ENCODE data around the gene PRMT3.
"Not testable (repeated sequence)": the region's sequence is repeated elsewhere in the genome, so short reads cannot be mapped to it uniquely, and the experiment has no call there.

Gene PRMT3

GRCh38 chr11:20457934-20458680, 70.6 kb downstream of the PRMT3 start:
- no peak for DNase-seq

- no peak for DNase-seq
These were observed 71.6 kb downstream of the PRMT3 start for GRCh38 chr11:20458905-20459632.

DNA sequence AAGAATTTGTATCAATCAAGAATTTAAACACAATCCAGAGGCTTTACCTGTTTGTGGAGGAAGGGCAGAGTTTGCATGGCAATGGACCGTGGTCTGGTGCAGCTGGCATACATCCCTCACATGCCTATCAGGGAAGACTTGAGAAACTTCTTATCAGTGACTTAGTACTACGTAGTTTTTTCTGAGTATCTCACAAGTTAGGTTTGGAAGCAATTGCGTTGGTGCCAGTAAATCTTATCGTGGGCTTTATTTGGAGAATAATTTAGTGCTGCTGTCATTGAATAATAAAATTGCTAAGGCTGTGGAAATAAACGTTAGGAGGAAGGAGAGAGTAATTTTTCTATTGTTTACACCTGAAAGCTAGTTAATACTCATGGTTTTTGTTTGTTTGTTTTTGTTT, 72.3 kb downstream of the PRMT3 start:
- DNase-seq, result no peak

DNA sequence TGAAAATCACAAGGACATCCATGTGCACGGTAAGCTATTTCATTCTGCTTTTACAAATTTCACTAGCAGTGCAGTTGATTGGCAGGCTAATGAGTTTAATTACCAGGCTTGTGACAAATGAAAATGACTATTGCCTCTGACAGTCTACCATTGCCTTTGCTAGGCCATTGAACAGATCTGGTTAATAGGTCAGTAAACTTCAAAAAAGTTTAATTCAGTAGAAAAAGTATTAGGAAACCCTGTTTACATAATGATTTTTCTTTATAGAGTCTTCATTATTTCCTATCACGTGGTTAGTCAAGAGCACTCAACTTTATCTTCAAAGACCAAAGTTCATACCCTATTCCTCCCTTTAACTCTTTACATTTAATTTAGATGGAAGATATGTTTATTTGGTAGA, 77.0 kb downstream of the PRMT3 start:
- DNase-seq, result no peak

DNA sequence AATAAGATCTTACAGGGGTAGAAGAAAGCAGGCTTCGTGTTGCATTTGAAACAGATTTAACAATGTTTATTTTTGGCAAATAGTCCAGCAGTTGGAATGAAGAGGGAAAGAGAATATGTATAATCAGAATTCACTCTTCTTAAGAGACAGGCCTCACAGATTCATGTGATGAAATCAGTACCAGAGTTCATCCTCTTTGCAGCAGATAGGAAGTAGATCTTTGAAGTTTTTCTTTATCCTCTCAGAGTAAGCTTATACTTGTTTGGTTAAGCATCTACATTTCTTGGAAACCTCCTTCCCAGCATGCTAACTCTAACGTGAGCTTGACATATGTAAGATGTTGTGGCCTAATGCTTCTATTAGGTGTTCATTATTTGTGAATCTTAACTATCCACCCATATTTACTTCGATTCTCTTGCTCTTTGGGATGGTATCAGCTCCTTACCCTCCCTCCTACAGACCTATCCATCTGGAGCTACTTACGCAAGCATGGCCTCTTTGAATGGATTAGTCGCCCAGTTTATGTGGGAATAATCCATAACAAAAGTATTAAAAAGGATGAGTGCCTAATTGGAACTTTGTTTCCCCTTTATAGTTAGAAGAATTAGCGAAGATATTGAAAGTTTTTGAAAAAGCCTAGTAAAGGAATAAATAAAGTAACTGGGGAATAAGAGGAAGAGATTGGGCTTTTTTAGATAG, 80.1 kb downstream of the PRMT3 start:
- DNase-seq, result no peak

DNA sequence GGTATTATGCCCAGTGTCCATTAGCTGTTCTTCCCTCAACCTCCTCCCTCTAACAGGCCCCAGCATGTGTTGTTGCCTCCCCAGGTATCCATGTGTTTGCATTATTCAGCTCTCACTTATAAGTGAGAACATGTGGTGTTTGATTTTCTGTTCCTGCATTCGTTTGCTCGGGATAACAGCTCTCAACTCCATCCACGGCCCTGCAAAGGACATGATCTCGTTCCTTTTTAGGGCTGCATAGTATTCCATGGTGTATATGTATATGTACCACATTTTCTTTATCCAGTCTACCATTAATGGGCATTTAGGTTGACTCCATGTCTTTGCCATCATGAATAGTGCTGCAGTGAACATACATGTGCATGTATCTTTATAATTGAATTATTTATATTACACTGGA, 82.8 kb downstream of the PRMT3 start:
- DNase-seq, result no peak

- DNase-seq, result not testable (repeated sequence)
These were observed 84.4 kb downstream of the PRMT3 start for GRCh38 chr11:20471929-20472328.

- no peak for DNase-seq
These were observed 86.8 kb downstream of the PRMT3 start for GRCh38 chr11:20474176-20474881.

- DNase-seq, result no peak
These were observed 87.5 kb downstream of the PRMT3 start for GRCh38 chr11:20474882-20475517.

DNA sequence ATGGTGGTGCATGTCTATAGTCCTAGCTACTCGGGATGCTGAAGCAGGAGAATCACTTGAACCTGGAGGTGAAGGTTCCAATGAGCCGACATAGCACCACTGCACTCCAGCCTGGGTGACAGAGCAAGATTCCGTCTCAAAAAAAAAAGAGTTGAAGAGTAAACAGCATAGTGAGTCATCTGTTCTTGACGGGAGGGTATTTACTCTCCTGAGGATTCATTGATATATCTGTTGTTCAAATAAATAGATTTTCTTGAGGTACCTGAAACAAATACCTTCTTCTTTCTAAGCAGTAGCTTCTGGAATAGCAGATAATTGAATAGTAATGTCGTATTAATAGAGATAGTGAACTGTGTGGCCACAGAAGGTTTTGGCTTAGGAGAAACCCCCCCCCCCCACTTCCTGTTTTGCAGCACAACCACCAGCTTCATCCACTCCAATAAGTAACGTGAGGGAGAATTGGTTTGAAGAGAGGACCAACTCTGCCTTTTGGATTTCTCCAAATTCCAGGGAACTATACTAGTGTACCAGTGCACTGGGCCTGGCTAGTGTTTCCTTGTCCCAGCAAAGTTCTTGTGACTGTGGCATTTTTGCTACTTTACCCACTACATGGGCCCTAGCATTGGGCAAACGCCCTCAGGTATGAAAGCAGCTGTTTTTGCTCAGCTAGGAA, 90.0 kb downstream of the PRMT3 start:
- no peak for DNase-seq

DNA sequence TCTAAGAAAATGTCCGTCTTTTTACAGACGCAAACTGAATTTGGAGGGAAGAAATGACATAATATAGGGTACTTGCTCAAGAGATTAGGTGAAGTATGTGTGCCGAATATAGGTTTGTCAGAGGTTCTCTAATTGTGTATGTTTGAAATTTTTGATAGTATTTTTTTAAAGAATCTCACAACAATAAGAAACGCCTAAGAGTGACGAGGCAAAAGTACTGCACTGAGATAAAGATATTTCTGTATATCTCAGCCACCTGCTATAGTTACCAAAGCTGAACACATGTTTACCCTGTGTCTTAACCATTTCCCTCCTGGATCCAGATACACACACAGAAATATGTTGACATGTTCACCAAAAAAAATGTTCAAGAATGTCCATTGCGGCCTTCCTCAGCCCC, 92.0 kb downstream of the PRMT3 start:
- DNase-seq, result no peak

GRCh38 chr11:20483931-20484330, 96.4 kb downstream of the PRMT3 start:
- no peak for DNase-seq

- not testable (repeated sequence) for DNase-seq
These were observed 96.9 kb downstream of the PRMT3 start for GRCh38 chr11:20484416-20484815.

DNA sequence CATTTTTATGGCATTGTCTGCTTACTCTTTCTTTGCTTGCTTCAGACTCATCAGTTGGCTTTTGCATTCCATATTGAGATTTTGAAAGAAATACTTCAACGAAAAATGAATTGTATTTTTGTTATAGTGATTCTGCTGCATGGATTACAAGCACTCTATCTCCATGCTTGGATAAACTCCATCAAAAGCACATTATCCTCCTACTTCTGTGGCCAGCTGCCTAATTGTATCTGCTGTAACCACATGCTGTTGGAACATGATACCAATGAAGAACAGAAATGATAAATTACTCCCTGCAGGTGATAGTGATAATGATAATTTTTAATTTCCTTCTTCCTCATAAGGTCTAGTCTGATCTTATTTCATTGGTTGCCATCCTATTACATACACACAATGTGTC, 100.8 kb downstream of the PRMT3 start:
- DNase-seq, result no peak

DNA sequence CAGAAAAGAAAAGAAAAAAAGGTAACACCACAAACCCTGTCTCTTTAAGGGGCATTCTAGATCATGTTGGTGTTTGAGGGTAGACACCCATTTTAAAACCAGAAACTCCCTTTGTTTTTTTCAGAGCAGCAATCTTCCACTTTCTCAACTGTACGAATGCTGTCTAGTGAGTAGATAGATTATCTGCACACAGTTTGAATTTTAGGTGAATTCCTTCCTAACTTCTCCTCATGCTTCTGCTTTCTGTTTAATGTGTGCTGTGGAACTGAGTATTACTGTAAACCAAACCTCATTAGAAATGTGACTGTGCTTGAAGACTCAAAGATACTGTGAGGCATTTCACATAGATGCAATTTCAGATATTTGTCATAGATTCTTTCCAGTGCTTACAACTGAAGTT, 102.4 kb downstream of the PRMT3 start:
- no peak for DNase-seq

GRCh38 chr11:20493340-20493739, 105.8 kb downstream of the PRMT3 start:
- DNase-seq, result no peak

GRCh38 chr11:20497124-20497792, 109.7 kb downstream of the PRMT3 start:
- DNase-seq, result no peak

DNA sequence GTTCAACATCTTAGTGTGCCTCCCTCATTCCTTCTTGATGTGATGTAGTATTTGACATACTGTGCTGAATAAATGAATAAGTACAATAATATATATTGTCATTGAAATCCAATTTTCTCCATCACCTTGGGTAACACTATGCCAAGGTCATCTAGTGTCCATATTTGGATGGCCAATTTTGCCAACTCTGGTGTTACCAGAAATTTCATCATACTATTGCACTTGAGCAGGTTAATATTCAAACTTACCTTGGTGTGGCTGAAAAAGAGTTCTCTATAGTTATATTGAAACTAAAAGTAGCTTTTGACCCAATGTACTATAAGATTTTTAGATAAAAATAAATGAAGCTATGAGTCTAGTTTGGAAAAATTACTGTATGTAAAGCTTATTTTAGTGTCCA, 113.7 kb downstream of the PRMT3 start:
- no peak for DNase-seq

GRCh38 chr11:20501971-20502370, 114.5 kb downstream of the PRMT3 start:
- no peak for DNase-seq

- no peak for DNase-seq
These were observed 124.5 kb downstream of the PRMT3 start for GRCh38 chr11:20511982-20512381.

- DNase-seq, result no peak
These were observed 125.4 kb downstream of the PRMT3 start for GRCh38 chr11:20512869-20513268.

Measured in stimulated activated CD4-positive, alpha-beta T cell treated with anti-CD3 and anti-CD28 coated beads, Interleukin-2, amount 100 ng/mL, for 24 hours (primary cell).